BE2C (cell line): ENCODE data around the gene IFT88.

ENCODE experiments used
- DNase-seq: peaks from one replicate; pipeline ENCODE4 v3.0.0-alpha.2; 2020
- H3K27me3 ChIP-seq: fragments of 250-450 bp; sonication (Bioruptor Pico); 2 replicates; pipeline ENCODE4 v1.5.1; 2020; ENCODE audit warnings: mild to moderate bottlenecking
- H3K36me3 ChIP-seq: fragments of 250-450 bp; sonication (Bioruptor Pico); 2 replicates; pipeline ENCODE4 v1.5.1; 2020; ENCODE audit warnings: mild to moderate bottlenecking
- H3K4me1 ChIP-seq: fragments of 250-450 bp; sonication (Bioruptor Pico); 2 replicates; pipeline ENCODE4 v1.5.1; 2020
- H3K4me3 ChIP-seq: 2 replicates; pipeline ENCODE4 v1.5.1; 2011; ENCODE audit warnings: low read depth, low read length
- H3K9me3 ChIP-seq: fragments of 250-450 bp; sonication (Bioruptor Pico); 2 replicates; pipeline ENCODE4 v1.5.1; 2020
- TF ChIP-seq, protein P1 (sequence below): IDR thresholded peaks from 2 replicates; pipeline ENCODE4 v1.5.1; 2012; ENCODE audit warnings: mild to moderate bottlenecking, low read depth, low read length

IFT88 gene

GRCh38 chr13:20594280-20594679 is 27.3 kb downstream of the IFT88 start:
- no peak for DNase-seq
- H3K4me3 ChIP-seq = no peak overlapping the region
- H3K27me3 ChIP-seq = no peaks in the 10 kb centered on the region
- TF ChIP-seq, protein P1, sequence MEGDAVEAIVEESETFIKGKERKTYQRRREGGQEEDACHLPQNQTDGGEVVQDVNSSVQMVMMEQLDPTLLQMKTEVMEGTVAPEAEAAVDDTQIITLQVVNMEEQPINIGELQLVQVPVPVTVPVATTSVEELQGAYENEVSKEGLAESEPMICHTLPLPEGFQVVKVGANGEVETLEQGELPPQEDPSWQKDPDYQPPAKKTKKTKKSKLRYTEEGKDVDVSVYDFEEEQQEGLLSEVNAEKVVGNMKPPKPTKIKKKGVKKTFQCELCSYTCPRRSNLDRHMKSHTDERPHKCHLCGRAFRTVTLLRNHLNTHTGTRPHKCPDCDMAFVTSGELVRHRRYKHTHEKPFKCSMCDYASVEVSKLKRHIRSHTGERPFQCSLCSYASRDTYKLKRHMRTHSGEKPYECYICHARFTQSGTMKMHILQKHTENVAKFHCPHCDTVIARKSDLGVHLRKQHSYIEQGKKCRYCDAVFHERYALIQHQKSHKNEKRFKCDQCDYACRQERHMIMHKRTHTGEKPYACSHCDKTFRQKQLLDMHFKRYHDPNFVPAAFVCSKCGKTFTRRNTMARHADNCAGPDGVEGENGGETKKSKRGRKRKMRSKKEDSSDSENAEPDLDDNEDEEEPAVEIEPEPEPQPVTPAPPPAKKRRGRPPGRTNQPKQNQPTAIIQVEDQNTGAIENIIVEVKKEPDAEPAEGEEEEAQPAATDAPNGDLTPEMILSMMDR = no peak
- no peaks in the 10 kb centered on the region for H3K4me1 ChIP-seq
- no peaks in the 10 kb centered on the region for H3K36me3 ChIP-seq
- no peaks in the 10 kb centered on the region for H3K9me3 ChIP-seq

GRCh38 chr13:20607015-20607414 is 40.1 kb downstream of the IFT88 start:
- no peaks in the 10 kb centered on the region for H3K9me3 ChIP-seq
- TF ChIP-seq, protein P1 = no peak
- H3K4me1 ChIP-seq = no peaks in the 10 kb centered on the region
- no peak overlapping the region for H3K4me3 ChIP-seq
- H3K27me3 ChIP-seq = no peaks in the 10 kb centered on the region
- no peak for DNase-seq
- H3K36me3 ChIP-seq = no peaks in the 10 kb centered on the region; the same call in 1 of the 2 replicates

GRCh38 chr13:20608438-20609020 is 41.6 kb downstream of the IFT88 start:
- TF ChIP-seq, protein P1 = no peak
- no peaks in the 10 kb centered on the region; the same call in 1 of the 2 replicates for H3K36me3 ChIP-seq
- H3K4me3 ChIP-seq = no peak overlapping the region
- no peaks in the 10 kb centered on the region for H3K27me3 ChIP-seq
- no peaks in the 10 kb centered on the region for H3K9me3 ChIP-seq
- no peak for DNase-seq
- H3K4me1 ChIP-seq = no peaks in the 10 kb centered on the region

DNA sequence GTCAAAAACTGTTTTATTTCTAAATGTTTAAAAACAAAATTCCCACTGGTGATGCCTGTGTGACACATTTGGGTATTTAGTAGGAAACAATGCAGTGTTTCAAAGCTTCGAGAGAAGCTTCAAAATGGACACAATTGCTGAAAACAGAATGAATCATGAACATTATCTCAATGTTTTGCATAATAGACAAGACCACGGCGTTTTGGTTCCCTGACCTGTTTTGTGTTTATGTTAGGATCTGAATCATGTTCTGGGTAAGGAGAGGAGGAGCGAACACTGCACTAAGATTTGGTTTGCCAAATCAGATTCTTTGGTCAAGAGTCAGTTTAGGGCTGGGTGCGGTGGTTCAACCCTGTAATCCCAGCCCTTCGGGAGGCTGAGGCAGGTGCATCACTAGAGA is 42.2 kb downstream of the IFT88 start:
- Histone ChIP-seq H3K36me3 (no peaks in the 10 kb centered on the region; the same call in 1 of the 2 replicates), H3K27me3 (no peaks in the 10 kb centered on the region), H3K4me3 (no peak overlapping the region), H3K4me1 (no peaks in the 10 kb centered on the region), H3K9me3 (no peaks in the 10 kb centered on the region)
- DNase-seq = no peak
- TF ChIP-seq, protein P1 = no peak

- Histone ChIP-seq H3K9me3 (no peaks in the 10 kb centered on the region), H3K27me3 (no peaks in the 10 kb centered on the region), H3K4me3 (no peak overlapping the region), H3K4me1 (no peaks in the 10 kb centered on the region), H3K36me3 (no peaks in the 10 kb centered on the region; the same call in 1 of the 2 replicates)
- TF ChIP-seq, protein P1 = no peak
- no peak for DNase-seq
These were observed 43.0 kb downstream of the IFT88 start for GRCh38 chr13:20610006-20610405.

DNA sequence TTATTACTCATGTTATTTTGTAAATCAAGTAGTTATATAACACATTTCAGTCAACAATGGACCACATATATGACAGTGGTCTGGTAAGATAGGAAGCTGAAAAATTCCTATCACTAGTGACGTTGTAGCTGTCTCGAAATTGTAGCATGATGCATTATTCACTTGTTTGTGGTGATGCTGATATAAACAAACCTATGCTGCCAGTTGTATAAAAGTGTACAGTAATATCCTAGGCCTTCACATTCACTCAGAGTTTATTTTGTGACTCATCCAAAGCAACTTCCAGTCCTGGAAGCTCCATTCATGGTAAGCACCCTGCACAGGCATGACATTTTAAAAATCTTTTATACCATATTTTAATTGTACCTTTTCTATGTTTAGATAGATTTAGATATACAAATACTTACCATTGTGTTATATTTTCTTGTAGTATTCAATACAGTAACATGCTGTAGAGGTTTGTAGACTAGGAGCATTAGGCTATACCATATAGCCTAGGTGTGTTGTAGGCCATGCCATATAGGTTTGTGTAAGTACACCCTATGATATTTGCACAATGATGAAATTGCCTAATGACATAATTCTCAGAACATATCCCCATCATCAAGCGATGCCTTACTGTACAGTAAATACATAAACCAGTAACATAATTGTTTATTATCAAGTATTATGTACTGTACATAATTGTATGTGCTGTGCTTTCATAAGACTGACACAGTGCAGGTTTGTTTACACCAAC is 49.3 kb downstream of the IFT88 start:
- H3K36me3 ChIP-seq = no peaks in the 10 kb centered on the region
- TF ChIP-seq, protein P1 = no peak
- no peaks in the 10 kb centered on the region for H3K27me3 ChIP-seq
- H3K4me3 ChIP-seq = no peak overlapping the region
- no peaks in the 10 kb centered on the region for H3K4me1 ChIP-seq
- no peak for DNase-seq
- no peaks in the 10 kb centered on the region for H3K9me3 ChIP-seq
